Suppressor macrophage (primary cell): Measurements from ENCODE around the gene RXRA.
A peak's percentile ranks its signal among the peaks of the same experiment; 100 is the strongest.

Experiments
- DNase-seq, 4 experiments: peaks; one replicate each; pipeline ENCODE4 v3.0.0-alpha.2; 2020 to 2022

RXRA gene

GRCh38 chr9:134384811-134385479, 58.7 kb downstream of the RXRA start:
- DNase-seq: peak; percentile 46 to 75 (median 65)

DNA sequence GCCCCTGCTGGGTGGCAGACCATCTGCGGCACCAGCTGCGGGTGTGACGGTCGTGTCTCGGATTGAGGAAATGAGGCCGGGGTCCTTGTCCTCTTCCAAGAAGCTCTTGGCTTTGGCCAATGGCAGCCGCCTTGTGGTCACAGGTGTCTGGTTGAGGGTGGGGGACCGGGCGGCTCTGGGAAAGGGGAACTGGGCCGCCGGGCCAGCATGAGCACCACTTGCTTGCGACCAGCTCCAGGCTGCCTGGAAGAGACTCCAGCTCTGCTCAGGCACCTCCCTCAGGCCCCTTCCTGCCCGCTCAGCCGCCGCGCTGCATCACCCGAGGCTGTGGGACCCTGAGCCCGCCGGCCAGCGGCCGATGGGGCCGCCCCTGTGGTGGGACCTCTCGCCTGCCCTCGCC, 59.7 kb downstream of the RXRA start:
- peak in 3 of 4 experiments; percentile 47 to 64 (median 54) for DNase-seq

DNA sequence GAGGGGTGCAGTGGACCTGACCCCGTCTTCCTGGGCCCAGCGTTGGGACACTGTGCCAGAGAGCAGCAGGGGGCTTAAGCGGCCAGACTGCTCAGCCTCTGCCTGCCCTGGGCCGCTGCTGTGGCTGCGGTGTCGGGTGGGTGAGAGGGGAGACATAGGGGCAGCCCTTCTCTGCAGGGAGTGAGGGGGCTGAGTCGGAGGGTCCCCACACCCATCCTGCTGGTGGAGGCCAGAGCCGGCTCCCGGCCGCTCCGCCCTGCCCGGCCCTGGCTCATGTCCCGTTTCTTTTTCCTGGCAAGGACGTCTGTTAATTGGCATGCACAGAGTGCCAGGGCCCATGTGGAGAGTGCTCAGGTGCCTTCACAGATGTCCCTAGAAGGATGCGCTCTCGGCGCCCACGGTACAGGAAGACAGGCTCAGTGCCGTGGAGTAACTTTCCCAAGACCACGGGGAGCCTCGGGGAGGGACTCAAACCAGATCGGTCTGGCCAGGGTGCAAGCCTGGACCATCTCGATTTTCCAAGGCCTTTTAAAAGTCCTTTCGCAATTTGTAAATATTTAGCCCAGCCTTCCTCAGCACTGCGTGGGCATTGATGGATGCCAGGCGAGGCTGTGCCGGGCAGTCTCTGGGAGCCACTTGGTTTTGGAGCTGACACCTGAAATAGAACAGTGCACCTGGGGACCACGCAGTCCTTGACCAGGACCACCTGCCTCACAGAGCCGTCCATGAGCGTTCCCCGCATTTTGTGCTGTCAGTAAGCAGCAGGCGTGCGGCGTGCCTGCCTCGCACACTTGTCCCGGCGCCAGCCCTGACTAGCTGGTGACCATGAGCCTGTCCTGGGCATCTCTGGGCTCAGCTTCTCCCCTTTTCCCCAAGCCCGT, 60.9 kb downstream of the RXRA start:
- no peak for DNase-seq

DNA sequence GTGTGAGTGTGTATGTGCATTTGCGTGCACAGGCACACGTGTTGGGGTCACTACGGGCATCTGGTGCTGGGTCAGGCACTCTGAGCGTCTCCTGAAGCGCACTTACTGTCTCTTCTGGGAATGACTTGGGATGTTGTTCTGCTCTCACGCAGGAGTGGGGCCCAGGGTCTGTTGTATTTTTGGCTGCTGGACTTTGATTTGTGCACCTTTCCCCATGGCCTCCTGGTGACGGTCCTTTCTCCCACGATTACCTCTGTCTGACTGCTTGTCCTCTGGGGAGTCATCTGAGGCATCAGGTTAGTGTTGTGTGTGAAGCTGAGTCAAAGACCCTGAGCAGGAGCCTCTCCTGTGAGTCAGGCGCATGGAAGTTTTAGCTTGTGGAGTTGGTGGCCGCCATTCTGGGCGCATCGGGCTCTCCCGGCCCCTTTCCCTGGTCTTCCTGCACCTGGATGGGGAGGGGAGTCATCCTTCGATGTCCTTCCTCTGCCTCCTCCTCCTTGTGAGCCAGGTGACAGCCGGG, 62.1 kb downstream of the RXRA start:
- no peak for DNase-seq

GRCh38 chr9:134388976-134389375, 62.7 kb downstream of the RXRA start:
- no peak for DNase-seq

GRCh38 chr9:134389642-134390041, 63.4 kb downstream of the RXRA start:
- no peak for DNase-seq

DNA sequence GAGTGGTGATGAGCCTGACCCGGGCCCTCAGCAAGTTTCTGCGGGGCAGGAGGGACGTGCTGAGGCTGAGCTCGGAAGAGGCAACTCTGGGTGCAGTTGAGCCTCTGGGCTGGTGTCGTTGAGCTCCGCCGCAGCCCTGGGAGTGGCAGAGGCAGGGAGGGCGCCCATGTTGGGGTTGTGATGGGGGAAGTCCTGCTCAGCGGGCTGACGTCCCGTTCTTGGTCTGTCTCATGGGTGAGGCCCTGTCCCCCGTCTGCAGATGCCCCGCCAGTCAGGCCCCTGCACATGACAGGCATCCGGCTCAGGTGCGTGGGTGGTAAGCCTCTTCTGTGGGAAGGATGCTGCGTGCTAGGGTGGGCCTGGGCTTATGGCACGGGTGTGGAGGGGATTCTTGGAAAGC, 64.3 kb downstream of the RXRA start:
- peak in 2 of 4 experiments; percentile 33 to 37 for DNase-seq

- no peak for DNase-seq
These were observed 64.7 kb downstream of the RXRA start for GRCh38 chr9:134390947-134391318.

GRCh38 chr9:134391319-134392231, 65.3 kb downstream of the RXRA start:
- peak in 1 of 4 experiments; percentile 38 for DNase-seq

DNA sequence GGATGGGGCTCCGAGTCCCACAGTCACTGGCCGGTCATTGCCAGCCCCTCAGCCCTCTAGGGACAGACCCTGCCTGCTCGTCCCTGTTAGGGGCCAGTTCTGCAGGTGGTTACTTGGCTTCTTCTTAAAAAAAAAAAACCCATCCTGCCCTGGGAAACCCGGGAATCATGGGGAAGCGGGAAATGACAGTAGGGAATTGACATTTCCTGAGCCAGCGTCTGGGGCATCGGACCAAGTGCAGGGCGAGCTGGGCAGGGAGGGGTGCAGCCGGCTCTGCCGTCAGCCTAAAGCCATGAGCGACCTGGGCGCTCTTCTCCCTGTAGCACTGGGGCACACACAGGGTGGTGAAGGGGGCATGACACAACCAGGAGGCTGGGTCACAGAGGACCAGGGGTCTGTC, 66.6 kb downstream of the RXRA start:
- no peak for DNase-seq

DNA sequence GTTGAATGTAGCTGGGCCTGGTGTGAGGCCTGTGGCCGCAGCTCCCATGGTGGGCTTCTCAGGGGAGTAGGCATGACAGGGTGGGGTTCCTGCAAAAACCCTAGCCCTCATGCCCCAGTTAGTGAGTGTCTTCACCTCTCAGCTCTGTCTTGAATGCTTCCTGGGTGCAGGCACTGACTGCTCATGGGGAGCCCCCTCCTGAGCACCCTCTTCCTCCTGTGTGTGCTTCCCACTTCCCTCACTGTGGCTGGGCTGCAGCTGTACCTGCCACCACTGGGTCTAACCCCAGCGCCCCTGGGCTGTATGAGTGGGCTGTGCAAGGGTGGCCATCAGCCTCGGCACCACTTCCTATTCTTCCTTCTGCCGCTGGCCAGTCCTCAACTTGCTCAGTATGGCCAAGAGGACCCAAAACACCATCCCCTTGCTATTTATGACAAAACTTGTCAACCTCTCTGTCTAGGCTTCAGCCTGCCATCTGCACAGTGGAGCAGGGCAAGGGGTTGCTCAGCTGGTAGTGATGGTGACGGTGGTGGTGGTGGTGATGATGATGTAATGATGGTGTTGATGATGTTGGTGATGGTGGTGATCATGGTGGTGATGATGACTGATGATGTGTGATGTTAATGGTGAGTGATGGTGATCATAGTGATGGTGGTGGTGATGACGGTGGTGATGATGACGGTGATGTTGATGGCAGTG, 67.5 kb downstream of the RXRA start:
- DNase-seq: peak in 1 of 4 experiments; percentile 30

DNA sequence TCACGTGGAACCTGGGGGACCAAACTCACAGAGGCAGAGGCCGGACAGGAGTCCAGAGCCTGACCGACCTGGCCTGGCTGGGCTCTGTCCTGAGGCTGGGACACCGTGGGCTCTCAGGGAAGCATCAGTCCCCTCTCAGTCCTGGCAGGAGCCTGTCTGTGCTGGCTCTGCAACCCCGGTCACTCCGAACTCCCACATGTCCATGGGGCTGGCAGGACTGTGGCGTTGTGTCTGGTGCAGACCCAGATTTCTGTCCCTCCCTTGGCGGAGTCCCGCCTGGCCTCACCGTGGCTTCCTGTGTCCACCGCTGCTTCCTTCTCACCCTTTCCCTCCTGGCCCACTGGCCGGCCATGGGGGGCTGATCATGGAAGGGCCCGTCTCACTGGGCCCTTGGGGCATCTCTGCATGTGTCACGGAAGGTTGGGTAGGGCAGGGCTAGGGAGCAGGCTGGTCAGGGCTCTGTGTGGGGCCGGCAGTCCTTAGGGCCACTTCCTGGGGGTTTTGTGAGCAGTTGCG, 68.8 kb downstream of the RXRA start:
- DNase-seq: peak in 1 of 4 experiments; percentile 27

DNA sequence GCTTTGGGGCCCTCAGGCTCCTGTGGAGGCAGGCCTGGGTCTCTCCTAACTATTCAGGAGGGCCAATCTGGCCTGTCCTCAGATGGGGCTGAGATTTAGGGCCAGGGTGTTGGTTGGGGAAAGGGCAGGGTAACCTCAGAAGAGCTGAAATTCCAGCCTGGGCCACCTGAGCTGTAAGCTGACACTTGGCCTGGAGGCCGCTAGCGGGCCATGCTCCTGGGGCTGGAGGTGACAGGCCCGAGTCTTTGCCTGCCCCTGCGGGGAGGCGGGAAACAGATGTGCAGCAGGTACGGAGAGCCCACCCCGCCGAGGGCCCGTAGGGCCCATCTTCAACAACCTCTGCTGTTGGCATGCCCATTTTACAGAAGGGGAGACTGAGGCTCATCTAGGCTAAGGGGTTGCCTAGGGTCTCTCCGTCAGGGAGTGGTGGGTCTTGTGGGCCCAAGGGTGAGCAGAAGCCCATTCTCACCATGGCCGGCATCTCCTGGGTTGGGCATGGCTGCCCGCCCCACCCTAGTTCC, 69.5 kb downstream of the RXRA start:
- no peak for DNase-seq

GRCh38 chr9:134396258-134396742, 70.0 kb downstream of the RXRA start:
- DNase-seq: peak; percentile 59 to 84 (median 81)

DNA sequence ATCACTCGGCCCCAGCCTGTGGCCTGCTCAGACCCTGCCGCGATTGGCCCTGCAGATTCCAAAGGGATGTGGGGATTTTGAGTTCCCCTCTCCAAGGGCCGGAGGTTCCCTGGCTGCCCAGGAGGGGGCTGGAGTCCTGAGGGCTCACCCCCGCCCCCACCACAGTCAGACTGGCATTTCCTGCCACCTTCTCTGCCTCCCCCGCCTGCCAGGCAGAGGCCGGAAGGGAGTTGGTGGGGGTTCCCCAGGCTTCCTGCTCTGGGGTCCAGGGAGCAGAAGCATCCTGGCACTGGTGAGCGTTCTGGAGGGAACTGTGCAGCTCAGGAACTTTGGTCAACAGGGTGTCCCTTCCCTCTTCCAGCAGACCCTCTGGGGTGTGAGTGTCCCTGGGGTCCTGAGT, 70.6 kb downstream of the RXRA start:
- peak; percentile 47 to 69 (median 62) for DNase-seq

GRCh38 chr9:134398756-134399155, 72.5 kb downstream of the RXRA start:
- no peak for DNase-seq

- peak; percentile 65 to 73 (median 72) for DNase-seq
These were observed 73.3 kb downstream of the RXRA start for GRCh38 chr9:134399435-134400056.

DNA sequence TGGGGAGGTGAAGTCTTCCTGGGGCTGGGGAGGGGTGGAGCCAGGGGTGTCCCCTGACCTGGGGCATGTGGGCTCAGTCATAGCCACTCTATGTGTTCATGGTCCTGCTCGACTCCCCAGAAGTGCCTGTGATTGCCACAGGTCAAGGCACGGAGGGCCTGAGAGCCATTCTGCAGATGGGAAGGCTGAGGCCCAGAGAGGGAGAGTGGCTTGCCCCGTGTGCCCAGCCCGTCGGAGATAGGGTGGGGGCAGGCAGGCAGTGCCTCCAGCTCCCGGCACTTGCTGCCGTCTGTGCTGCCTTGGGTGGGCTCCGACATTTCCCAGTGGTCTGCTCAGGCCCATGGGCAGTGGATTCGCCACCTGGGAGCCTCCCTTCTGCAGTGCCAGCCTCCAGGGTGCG, 74.0 kb downstream of the RXRA start:
- DNase-seq: no peak

- no peak for DNase-seq
These were observed 75.1 kb downstream of the RXRA start for GRCh38 chr9:134401391-134401790.

DNA sequence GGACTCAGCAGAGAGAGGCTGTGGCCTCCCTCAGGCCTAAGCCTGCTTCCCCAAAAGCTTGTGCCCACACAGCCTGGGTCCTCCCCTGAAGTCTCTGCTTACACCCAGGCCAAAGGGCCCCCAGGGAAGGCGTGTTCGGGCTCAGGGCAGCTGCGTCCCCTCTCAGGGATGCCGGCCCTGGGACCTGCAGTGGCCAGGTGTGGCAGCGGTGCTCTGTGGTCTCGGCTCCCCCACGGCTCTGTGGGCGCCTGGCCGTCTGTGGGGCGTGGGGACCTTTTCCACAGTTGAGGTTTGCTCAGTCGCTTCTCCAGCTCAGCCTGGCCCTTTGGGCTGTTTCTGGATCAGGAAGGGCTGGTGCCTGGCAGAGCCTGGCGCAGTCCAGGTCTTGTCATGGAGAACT, 75.9 kb downstream of the RXRA start:
- peak in 1 of 4 experiments; percentile 20 for DNase-seq

- no peak for DNase-seq
These were observed 77.0 kb downstream of the RXRA start for GRCh38 chr9:134403292-134403681.
